HUES48 (cell line): ENCODE results near the gene IMMP2L.

Experiments
- H3K27ac ChIP-seq: one replicate; pipeline ENCODE4 v1.7.0; 2013; ENCODE audit warnings: low read depth, low read length, inconsistent platforms
- H3K27me3 ChIP-seq: 2 replicates; pipeline ENCODE4 v1.6.1; 2013; ENCODE audit warnings: mild to moderate bottlenecking, low read length; ENCODE audit not compliant: control insufficient read depth, insufficient read depth
- H3K36me3 ChIP-seq: 2 replicates; pipeline ENCODE4 v1.6.1; 2013; ENCODE audit warnings: low read length; ENCODE audit not compliant: control insufficient read depth, insufficient read depth
- H3K4me1 ChIP-seq: 2 replicates; pipeline ENCODE4 v1.6.1; 2013; ENCODE audit warnings: mild to moderate bottlenecking, low read length; ENCODE audit not compliant: control insufficient read depth, insufficient read depth
- H3K4me3 ChIP-seq: 2 replicates; pipeline ENCODE4 v1.5.1; 2013; ENCODE audit warnings: mild to moderate bottlenecking, low read depth, low read length
- H3K9ac ChIP-seq: 2 replicates; pipeline ENCODE4 v1.6.1; 2013; ENCODE audit warnings: mild to moderate bottlenecking, low read depth, low read length, moderate library complexity
- H3K9me3 ChIP-seq: 2 replicates; pipeline ENCODE4 v1.6.1; 2013; ENCODE audit warnings: low read length; ENCODE audit not compliant: control insufficient read depth, insufficient read depth

IMMP2L gene

DNA sequence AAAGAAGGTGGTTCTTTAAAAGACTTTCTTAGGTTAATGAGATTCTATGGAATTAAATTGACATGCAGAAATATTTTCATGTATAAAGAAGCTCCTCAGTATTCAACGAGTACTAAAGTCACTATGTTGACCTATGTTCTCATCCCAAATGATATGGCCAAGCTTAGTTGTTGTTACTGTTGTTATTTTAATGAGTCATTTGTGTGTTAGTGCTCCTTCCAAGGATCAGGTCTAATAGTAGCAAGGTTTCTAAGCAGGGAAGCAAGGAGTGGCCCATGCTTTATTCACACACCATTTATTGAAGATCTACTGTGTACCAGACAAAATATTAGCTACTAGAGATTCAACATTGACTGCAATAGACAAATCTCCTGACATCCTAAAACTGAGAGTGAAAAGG, 429.5 kb downstream of the IMMP2L start:
- Histone ChIP-seq H3K27ac (no peak overlapping the region), H3K4me1 (peaks cover 9% of the 10 kb centered on the region)

DNA sequence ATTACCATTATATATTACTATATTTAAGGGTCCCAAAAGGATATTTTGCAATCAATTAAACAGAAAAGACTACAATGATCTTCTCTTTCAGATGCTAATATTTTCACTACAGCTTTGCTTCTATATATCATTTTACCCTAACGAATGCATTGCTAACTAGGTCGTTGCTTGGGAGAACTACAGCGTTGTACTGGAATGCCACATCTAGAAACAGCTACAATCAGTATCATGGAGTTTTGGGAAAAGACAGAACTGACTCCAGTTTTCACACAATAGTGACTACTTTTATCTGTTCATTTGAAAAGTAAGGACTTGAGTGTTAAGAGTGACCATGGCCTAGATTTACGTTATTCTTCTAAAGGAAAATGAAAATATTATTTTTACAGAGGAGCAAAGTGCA, 432.9 kb downstream of the IMMP2L start:
- no peaks in the 10 kb centered on the region for H3K27me3 ChIP-seq
- no peaks in the 10 kb centered on the region for H3K9me3 ChIP-seq
- H3K4me1 ChIP-seq, result peaks cover 6% of the 10 kb centered on the region
- no peak overlapping the region for H3K4me3 ChIP-seq
- H3K27ac ChIP-seq, result no peak overlapping the region
- no peaks in the 10 kb centered on the region for H3K36me3 ChIP-seq
- H3K9ac ChIP-seq, result no peak overlapping the region

More for the DNA sequence above, 429.5 kb downstream of the IMMP2L start:
- H3K36me3 ChIP-seq, result no peaks in the 10 kb centered on the region
- no peaks in the 10 kb centered on the region for H3K27me3 ChIP-seq
- H3K4me3 ChIP-seq, result no peak overlapping the region
- H3K9ac ChIP-seq, result no peak overlapping the region
- H3K9me3 ChIP-seq, result no peaks in the 10 kb centered on the region

DNA sequence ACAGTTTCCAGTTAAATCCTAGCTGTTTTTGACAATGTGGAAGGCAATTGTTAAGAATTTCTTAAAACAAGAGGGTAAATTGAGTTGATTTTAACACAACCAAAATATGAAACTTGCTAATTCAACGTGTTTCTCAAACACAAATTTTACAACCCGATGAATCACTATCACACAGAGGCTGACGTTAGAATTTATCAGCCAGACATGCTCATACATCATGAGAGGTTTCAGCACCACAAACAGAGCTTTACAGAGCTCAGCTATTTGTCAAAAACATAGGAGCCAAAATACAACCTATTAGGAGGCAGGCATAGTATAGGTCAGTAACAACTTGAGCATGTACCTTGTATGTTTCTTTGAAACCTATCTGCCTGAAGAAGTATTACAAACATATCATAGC, 435.3 kb downstream of the IMMP2L start:
- no peaks in the 10 kb centered on the region for H3K27me3 ChIP-seq
- no peaks in the 10 kb centered on the region for H3K36me3 ChIP-seq
- H3K9ac ChIP-seq, result no peak overlapping the region

DNA sequence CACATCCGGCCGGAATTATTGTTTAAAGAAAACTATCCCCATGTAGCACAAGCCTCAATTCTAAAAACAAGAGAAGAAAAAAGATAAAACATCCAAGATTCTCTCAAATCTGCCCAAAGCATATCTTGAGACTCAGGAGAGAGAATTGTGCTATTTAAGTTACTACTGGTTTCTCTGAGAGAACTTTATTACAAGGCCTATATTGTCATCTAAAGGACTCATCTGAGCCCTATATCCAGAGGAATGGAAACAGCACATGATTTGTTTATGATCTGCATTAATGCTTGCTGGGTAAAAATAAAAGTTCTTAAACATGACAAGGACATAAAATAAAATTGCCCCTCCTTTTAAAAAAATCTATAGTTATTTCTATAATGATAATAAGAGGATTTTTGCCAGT, 446.3 kb downstream of the IMMP2L start:
- Histone ChIP-seq H3K4me3 (no peak overlapping the region), H3K27ac (no peak overlapping the region), H3K36me3 (no peaks in the 10 kb centered on the region), H3K4me1 (peaks cover 17% of the 10 kb centered on the region; the same call in 1 of the 2 replicates), H3K9ac (no peak overlapping the region), H3K27me3 (no peaks in the 10 kb centered on the region), H3K9me3 (no peaks in the 10 kb centered on the region)

More for the DNA sequence above, 435.3 kb downstream of the IMMP2L start:
- no peak overlapping the region for H3K4me3 ChIP-seq
- no peak overlapping the region for H3K27ac ChIP-seq
- no peaks in the 10 kb centered on the region for H3K4me1 ChIP-seq
- H3K9me3 ChIP-seq, result no peaks in the 10 kb centered on the region

DNA sequence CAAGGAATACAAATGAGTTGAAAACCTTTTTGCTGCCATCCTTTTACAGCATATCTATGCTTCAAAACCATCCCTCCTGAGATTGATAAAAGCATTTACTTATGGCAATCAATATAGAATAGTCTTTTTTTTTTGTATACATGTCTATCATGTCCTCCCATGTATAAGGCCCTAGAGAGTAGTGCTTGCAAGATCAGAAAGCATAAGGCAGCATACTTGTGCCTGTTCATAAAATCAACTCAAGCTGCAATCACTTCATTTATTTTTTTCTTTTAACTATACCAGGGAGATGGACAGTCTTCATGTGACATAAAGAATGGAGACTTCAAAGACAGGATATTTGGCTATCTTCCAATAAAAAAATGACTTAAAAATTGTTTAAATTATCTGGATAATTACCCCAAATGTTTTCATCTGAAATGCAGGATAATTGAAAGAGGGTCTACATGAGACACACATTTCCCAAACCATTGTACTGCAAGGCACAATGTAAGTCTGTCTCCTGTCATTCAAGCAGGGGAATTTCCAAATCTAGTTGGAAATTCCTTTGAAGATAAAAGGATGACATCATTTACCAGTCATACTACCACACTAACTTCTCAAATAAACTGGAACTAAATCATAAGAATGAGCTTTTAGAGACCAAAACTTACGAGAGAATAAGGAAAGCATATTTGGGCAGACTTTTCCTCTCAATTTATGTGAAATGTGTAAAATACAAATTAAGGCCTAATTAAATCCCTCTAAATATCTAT, 448.9 kb downstream of the IMMP2L start:
- no peak overlapping the region for H3K27ac ChIP-seq
- no peak overlapping the region for H3K4me3 ChIP-seq
- no peaks in the 10 kb centered on the region for H3K36me3 ChIP-seq
- H3K9ac ChIP-seq, result no peak overlapping the region
- no peaks in the 10 kb centered on the region for H3K9me3 ChIP-seq
- peaks cover 9% of the 10 kb centered on the region; the same call in 1 of the 2 replicates for H3K4me1 ChIP-seq
- H3K27me3 ChIP-seq, result no peaks in the 10 kb centered on the region

DNA sequence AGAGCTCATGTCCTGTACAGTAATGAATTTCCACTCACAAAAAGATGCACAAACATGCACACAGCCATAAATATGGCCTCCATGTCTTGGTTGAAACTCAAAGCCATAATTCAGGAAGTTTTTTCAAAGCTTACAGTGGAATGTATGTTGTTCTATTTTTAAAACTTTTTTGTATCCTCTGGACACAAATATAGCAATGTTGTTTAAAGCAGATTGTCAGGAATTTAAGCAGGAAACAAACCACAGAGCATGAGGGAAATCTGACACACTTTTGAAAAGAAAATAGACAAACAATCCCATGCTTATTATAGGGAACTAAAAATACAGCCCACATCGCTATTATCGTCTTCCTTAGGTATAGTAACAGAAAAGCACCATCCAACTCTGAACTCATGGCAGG, 449.9 kb downstream of the IMMP2L start:
- Histone ChIP-seq H3K36me3 (no peaks in the 10 kb centered on the region), H3K4me1 (peaks cover 9% of the 10 kb centered on the region; the same call in 1 of the 2 replicates), H3K27ac (no peak overlapping the region), H3K4me3 (no peak overlapping the region), H3K9ac (0 out of 2 replicates have a peak overlapping the region, but pooled peaks have one; percentile 3), H3K27me3 (no peaks in the 10 kb centered on the region), H3K9me3 (no peaks in the 10 kb centered on the region)

DNA sequence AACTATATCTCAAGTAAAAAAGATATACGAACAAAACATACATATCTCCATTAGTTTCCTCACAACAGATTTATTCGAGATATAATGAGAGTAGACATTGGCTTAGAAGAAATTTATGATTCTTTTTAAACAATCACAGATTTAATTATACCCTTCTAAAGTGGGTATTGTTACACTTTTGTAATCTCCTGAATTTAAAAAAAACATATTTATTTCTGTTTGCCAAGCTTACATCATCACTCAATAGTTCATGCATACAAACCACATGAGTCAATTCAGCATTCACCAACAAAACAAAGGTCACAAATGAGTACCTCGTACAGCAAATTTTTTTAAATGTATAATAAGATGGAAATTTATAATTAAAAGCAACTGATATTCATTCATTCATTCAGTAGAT, 453.8 kb downstream of the IMMP2L start:
- no peaks in the 10 kb centered on the region for H3K9me3 ChIP-seq
- H3K27me3 ChIP-seq, result no peaks in the 10 kb centered on the region
- H3K4me1 ChIP-seq, result peaks cover 27% of the 10 kb centered on the region
- H3K4me3 ChIP-seq, result no peak overlapping the region
- H3K36me3 ChIP-seq, result no peaks in the 10 kb centered on the region
- no peak overlapping the region for H3K27ac ChIP-seq
- H3K9ac ChIP-seq, result no peak overlapping the region

DNA sequence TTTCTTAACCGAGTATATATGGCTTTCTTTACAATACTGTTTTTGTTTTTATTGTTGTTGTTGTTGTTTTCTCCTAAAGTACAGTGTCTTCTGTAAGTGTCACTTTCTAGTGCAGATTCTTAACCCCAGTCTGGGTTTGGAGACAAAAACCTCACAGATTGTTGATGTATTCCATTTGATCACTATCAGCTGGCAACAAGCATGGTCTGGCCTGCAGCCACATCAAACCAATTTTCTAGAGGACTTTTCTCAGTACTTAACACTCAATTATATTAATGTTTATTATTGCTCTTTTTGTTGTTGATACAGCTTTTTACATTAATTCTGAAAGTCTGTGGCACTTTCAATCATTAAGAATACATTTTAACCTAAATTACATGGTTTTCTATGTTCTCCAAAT, 454.3 kb downstream of the IMMP2L start:
- no peaks in the 10 kb centered on the region for H3K27me3 ChIP-seq
- H3K9me3 ChIP-seq, result no peaks in the 10 kb centered on the region
- no peak overlapping the region for H3K27ac ChIP-seq
- H3K4me1 ChIP-seq, result peaks cover 27% of the 10 kb centered on the region
- no peak overlapping the region for H3K4me3 ChIP-seq
- no peaks in the 10 kb centered on the region for H3K36me3 ChIP-seq
- H3K9ac ChIP-seq, result no peak overlapping the region

DNA sequence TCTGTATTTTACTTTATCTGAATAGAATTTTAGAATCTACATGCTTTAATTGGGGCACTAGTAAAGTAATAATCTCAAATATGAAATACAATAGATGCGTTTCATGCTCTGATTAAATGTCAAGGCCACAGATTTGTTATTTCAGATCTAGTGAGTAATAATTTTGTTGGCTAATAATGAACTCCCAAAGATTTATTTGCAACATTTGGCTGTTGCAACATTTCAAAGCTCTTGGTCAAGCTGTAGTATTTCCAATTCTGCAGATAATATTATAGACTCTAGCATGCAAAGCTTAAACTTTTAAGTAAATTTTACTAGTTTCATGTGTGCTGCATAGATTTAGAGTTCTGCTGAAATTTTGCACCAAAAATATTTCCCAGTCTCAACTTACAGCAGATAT, 454.7 kb downstream of the IMMP2L start:
- Histone ChIP-seq H3K9me3 (no peaks in the 10 kb centered on the region), H3K36me3 (no peaks in the 10 kb centered on the region), H3K27me3 (no peaks in the 10 kb centered on the region)

DNA sequence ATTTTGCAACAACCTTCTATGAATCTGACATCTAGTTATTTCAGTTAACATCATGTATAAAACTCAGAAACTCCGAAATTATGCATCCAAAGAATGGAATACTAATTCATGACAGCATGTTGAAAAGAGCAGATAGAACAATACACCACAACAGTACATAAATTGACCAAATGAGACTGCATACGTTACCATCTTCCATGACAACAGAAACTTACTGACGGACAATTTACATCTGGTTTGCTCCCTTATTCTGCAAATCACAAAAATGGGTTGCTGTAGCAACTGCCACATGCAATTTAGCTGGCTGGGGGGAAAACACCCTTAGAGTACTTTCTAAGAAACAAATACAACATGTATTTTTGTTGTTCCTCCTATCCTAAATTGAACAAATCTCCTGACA, 457.0 kb downstream of the IMMP2L start:
- no peak overlapping the region for H3K9ac ChIP-seq
- H3K4me3 ChIP-seq, result no peak overlapping the region
- H3K4me1 ChIP-seq, result peaks cover 27% of the 10 kb centered on the region
- no peaks in the 10 kb centered on the region for H3K27me3 ChIP-seq
- no peaks in the 10 kb centered on the region for H3K36me3 ChIP-seq
- H3K27ac ChIP-seq, result no peak overlapping the region
- no peaks in the 10 kb centered on the region for H3K9me3 ChIP-seq

More for the DNA sequence above, 454.7 kb downstream of the IMMP2L start:
- H3K4me1 ChIP-seq, result peaks cover 27% of the 10 kb centered on the region
- no peak overlapping the region for H3K27ac ChIP-seq
- no peak overlapping the region for H3K4me3 ChIP-seq
- no peak overlapping the region for H3K9ac ChIP-seq

DNA sequence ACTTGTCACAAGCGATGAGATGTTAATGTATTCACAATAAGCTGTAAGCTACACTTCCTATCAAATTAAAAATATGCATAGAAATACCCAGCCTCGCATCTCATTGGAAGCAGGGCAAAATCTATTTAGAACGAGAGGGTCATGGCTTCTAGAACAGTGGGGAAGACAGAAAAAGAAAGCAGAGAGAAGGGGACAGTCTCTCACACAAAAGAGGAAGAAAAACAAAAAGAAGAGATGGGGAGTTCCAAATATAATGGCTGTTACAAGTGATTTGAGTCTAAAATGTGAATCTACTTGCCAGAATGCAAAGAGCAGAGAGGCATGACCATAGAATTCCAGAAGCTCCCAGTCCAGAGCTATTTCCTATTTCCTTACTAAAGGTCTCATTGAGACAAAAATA, 457.6 kb downstream of the IMMP2L start:
- no peak overlapping the region for H3K9ac ChIP-seq
- H3K4me1 ChIP-seq, result peaks cover 29% of the 10 kb centered on the region
- H3K27me3 ChIP-seq, result no peaks in the 10 kb centered on the region
- no peak overlapping the region for H3K27ac ChIP-seq
- no peaks in the 10 kb centered on the region for H3K9me3 ChIP-seq
- H3K36me3 ChIP-seq, result no peaks in the 10 kb centered on the region
- no peak overlapping the region for H3K4me3 ChIP-seq
